Endodermal cell (in vitro differentiated cells): ENCODE measurements around the gene ACADM. TPM values are rescaled to one million over a fixed set of nuclear protein-coding genes. Genes with fewer than 3 reads are reported as not detected.

Experiments used
- DNase-seq: peaks from one replicate; pipeline ENCODE4 v3.0.0-alpha.2; 2017
- H3K27ac ChIP-seq: 2 replicates; pipeline ENCODE4 v1.5.1; 2013; ENCODE audit warnings: mild to moderate bottlenecking, low read depth, low read length, moderate library complexity
- H3K27me3 ChIP-seq: 2 replicates; pipeline ENCODE4 v1.6.1; 2013; ENCODE audit warnings: mild to moderate bottlenecking, low read length, moderate library complexity; ENCODE audit not compliant: insufficient read depth, control insufficient read depth, poor library complexity, severe bottlenecking
- H3K36me3 ChIP-seq: 2 replicates; pipeline ENCODE4 v1.7.0; 2013; ENCODE audit warnings: mild to moderate bottlenecking, low read length, moderate library complexity; ENCODE audit not compliant: control insufficient read depth, insufficient read depth
- H3K4me1 ChIP-seq: one replicate; pipeline ENCODE4 v1.7.0; 2013; ENCODE audit warnings: low read length; ENCODE audit not compliant: control insufficient read depth, insufficient read depth
- H3K4me3 ChIP-seq: 2 replicates; pipeline ENCODE4 v1.5.1; 2013; ENCODE audit warnings: mild to moderate bottlenecking, low read length, moderate library complexity
- H3K9ac ChIP-seq: 2 replicates; pipeline ENCODE4 v1.6.1; 2013; ENCODE audit warnings: mild to moderate bottlenecking, low read length, moderate library complexity; ENCODE audit not compliant: poor library complexity, severe bottlenecking; ENCODE audit errors: extremely low read depth
- H3K9me3 ChIP-seq: 2 replicates; pipeline ENCODE4 v1.6.1; 2013; ENCODE audit warnings: mild to moderate bottlenecking, low read length, moderate library complexity; ENCODE audit not compliant: control insufficient read depth
- H3K27ac Mint-ChIP-seq: 2 replicates; pipeline ENCODE4 v1.8.0; 2020; ENCODE audit warnings: mixed read lengths
- H3K27me3 Mint-ChIP-seq: 2 replicates; pipeline ENCODE4 v1.8.0; 2021; ENCODE audit warnings: mild to moderate bottlenecking, mixed read lengths; ENCODE audit not compliant: insufficient read depth
- H3K36me3 Mint-ChIP-seq: 2 replicates; pipeline ENCODE4 v1.8.0; 2020; ENCODE audit warnings: low read depth, mixed read lengths
- H3K4me1 Mint-ChIP-seq: 2 replicates; pipeline ENCODE4 v1.8.0; 2020; ENCODE audit warnings: mixed read lengths
- H3K4me3 Mint-ChIP-seq: 2 replicates; pipeline ENCODE4 v1.8.0; 2020; ENCODE audit warnings: mild to moderate bottlenecking, moderate library complexity, mixed read lengths
- H3K9me3 Mint-ChIP-seq: 2 replicates; pipeline ENCODE4 v1.8.0; 2020; ENCODE audit warnings: mild to moderate bottlenecking, mixed read lengths
- CTCF ChIP-seq: fragments of 200-600 bp; sonication (generic); conservative IDR thresholded peaks from 2 replicates; pipeline ENCODE4 v1.5.0; 2021; ENCODE audit warnings: antibody characterized with exemption, mild to moderate bottlenecking
- WGBS, 2 experiments: methylation state at CpG; one replicate each; pipeline versions ENCODE4 v1.1.5 to v1.1.7; 2013; ENCODE audit warnings: missing lambda C conversion rate in 2 of 2, mixed read lengths in 1 of 2; ENCODE audit not compliant: insufficient coverage in 1 of 2, insufficient read length in 1 of 2; 5-methylcytosine and 5-hydroxymethylcytosine counted together
- total RNA-seq, 2 donors: library from RNA; stranded (reverse); fragmentation: NEBNext Ultra II Directional in 1 of 2; extraction: Animal tissue kit (Norgen Biotek cat#: 25700) in 1 of 2; gene quantifications; 2 replicates in 1 of 2; 3 replicates in 1 of 2; pipeline ENCODE4 v1.2.1, GENCODE V29; 2021

ACADM gene
- total RNA-seq, 2 donors from 2014 or later, result 63.5 to 68.0 TPM

DNA sequence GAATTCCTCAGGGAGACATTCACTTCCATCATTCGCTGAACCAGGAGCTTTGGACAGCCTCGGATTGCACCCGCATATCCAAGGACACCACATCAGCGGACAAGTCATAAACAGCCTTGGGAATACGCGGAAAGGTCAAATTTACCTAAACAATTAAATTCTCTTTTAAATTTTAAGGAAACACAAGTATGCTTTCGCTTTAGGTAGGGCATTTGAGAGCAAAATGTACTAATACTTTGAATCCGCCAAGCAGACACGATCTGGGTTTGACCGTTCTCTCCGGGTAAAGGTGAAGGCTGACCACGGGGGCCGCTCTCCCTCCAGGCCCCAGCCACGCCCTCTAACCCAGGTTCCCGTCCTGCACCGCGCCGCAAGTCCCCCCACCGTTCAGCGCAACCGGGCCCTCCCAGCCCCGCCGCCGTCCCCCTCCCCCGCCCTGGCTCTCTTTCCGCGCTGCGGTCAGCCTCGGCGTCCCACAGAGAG, 479 bp upstream of the ACADM start:
- peak overlapping the region; percentile 96 for H3K4me3 Mint-ChIP-seq
- H3K9me3 Mint-ChIP-seq, result peaks cover 10% of the 10 kb centered on the region
- peak overlapping the region; percentile 45 for H3K9ac ChIP-seq
- no peak for DNase-seq
- H3K27me3 ChIP-seq, result no peaks in the 10 kb centered on the region
- H3K36me3 Mint-ChIP-seq, result no peaks in the 10 kb centered on the region
- TF ChIP-seq CTCF, result no peak
- peaks cover 7% of the 10 kb centered on the region for H3K4me1 ChIP-seq
- H3K9me3 ChIP-seq, result peaks cover 30% of the 10 kb centered on the region
- 11 to 56% methylated on average over 5 to 30 of the region's 30 CpGs for WGBS, 2 experiments
- H3K27ac ChIP-seq, result peak overlapping the region; percentile 52
- no peaks in the 10 kb centered on the region for H3K27me3 Mint-ChIP-seq
- H3K27ac Mint-ChIP-seq, result peak overlapping the region; percentile 96
- H3K4me1 Mint-ChIP-seq, result peaks cover 33% of the 10 kb centered on the region
- peak overlapping the region; percentile 95 for H3K4me3 ChIP-seq
- H3K36me3 ChIP-seq, result peaks cover 6% of the 10 kb centered on the region

GRCh38 chr1:75725266-75725665, 757 bp downstream of the ACADM start:
- no peak overlapping the region for H3K27ac ChIP-seq
- no peaks in the 10 kb centered on the region for H3K4me1 ChIP-seq
- TF ChIP-seq CTCF, result no peak
- Mint-ChIP-seq H3K27ac (peak overlapping the region; percentile 96), H3K27me3 (no peaks in the 10 kb centered on the region), H3K9me3 (peaks cover 3% of the 10 kb centered on the region), H3K36me3 (peaks cover 3% of the 10 kb centered on the region), H3K4me1 (peaks cover 30% of the 10 kb centered on the region), H3K4me3 (peak overlapping the region; percentile 96)
- no peak for DNase-seq
- peak overlapping the region; percentile 95 for H3K4me3 ChIP-seq
- peaks cover 6% of the 10 kb centered on the region for H3K36me3 ChIP-seq
- peaks cover 18% of the 10 kb centered on the region for H3K9me3 ChIP-seq
- H3K27me3 ChIP-seq, result no peaks in the 10 kb centered on the region
- H3K9ac ChIP-seq, result peak overlapping the region; percentile 45
- WGBS, 2 experiments, result 8 to 40% methylated on average over 1 of the region's 1 CpG

DNA sequence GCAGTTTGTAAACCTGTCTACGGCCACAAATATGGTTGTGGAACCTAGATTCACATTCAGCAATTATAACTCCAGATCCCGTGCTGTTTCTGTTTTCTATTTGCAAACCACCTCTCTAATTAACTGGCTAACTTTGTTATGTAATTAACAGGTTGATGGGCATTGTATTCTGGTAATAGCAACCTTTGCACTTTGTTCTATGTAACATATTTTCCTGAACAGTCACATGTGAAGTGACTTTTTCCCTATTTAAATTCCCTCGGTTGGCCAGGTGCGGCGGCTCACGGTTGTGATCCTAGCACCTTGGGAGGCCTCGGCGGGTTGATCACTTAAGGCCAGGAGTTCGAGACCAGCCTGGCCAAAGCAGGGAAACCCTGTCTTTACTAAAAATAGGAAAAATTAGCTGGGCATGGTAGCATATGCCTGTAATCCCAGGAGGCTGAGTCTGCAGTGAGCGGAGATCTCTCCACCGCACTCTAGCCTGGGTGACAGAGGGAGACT, 1.4 kb downstream of the ACADM start:
- DNase-seq, result peak; percentile 64
- Histone ChIP-seq H3K4me1 (no peaks in the 10 kb centered on the region), H3K4me3 (peak overlapping the region; percentile 95), H3K27me3 (no peaks in the 10 kb centered on the region), H3K9ac (no peak overlapping the region), H3K36me3 (peaks cover 10% of the 10 kb centered on the region), H3K27ac (no peak overlapping the region), H3K9me3 (peaks cover 18% of the 10 kb centered on the region)
- H3K27ac Mint-ChIP-seq, result no peak overlapping the region
- peaks cover 3% of the 10 kb centered on the region for H3K9me3 Mint-ChIP-seq
- peaks cover 3% of the 10 kb centered on the region for H3K36me3 Mint-ChIP-seq
- 71 to 94% methylated on average over 3 to 11 of the region's 11 CpGs for WGBS, 2 experiments
- no peaks in the 10 kb centered on the region for H3K27me3 Mint-ChIP-seq
- peak overlapping the region; percentile 96 for H3K4me3 Mint-ChIP-seq
- peaks cover 25% of the 10 kb centered on the region for H3K4me1 Mint-ChIP-seq
- no peak for TF ChIP-seq CTCF
